Lower leg skin (tissue), 3 donors: ENCODE data around the gene CCRL2.

ENCODE experiments used
- CTCF ChIP-seq, 3 donors: fragments of 450-650 bp; IDR thresholded peaks; one replicate each; pipeline ENCODE4 v1.5.1; 2016; ENCODE audit warnings: antibody characterized with exemption in 3 of 3, mild to moderate bottlenecking in 3 of 3, moderate library complexity in 2 of 3
- POLR2A ChIP-seq, 2 donors: fragments of 450-650 bp; IDR thresholded peaks; one replicate each; pipeline ENCODE4 v1.6.1; 2016 to 2017; ENCODE audit warnings: antibody characterized with exemption in 2 of 2, mild to moderate bottlenecking in 1 of 2, moderate library complexity in 1 of 2

GRCh38 chr3:46407970-46408369 lies 911 bp downstream of the CCRL2 start:
- TF ChIP-seq POLR2A (IDR thresholded peaks at IDR 0.05), result no peak
- no peak for TF ChIP-seq CTCF (IDR thresholded peaks at IDR 0.05)
